CD8-positive, alpha-beta memory T cell (primary cell): ENCODE data around the gene COL9A2. TPM values are rescaled to one million over a fixed set of nuclear protein-coding genes. Genes with fewer than 3 reads are reported as not detected.
A peak's percentile ranks its signal among the peaks of the same experiment; 100 is the strongest.

Experiments used
- CTCF ChIA-PET: fragments of 350-600 bp; sonication (Branson Sonifier 250); formaldehyde crosslinking; loops from one replicate; lab custom pipeline; 2021; ENCODE audit warnings: antibody characterized with exemption; lab: Charles Lee
- POLR2A ChIA-PET: fragments of 350-600 bp; sonication (Branson Sonifier 250); formaldehyde crosslinking; loops from one replicate; lab custom pipeline; 2021; ENCODE audit warnings: antibody characterized with exemption; lab: Charles Lee
- DNase-seq, 5 donors: peaks; one replicate each; pipeline versions ENCODE4 v3.0.0 to v3.0.0-alpha.2; 2020 to 2022; ENCODE audit warnings: mixed read lengths in 1 of 5
- H3K27ac ChIP-seq: one replicate; pipeline ENCODE4 v1.7.0; 2013; ENCODE audit warnings: low read depth, mild to moderate bottlenecking, low read length, moderate library complexity
- H3K27me3 ChIP-seq: 2 replicates; pipeline ENCODE4 v1.7.0; 2013; ENCODE audit warnings: low read length, mild to moderate bottlenecking; ENCODE audit not compliant: insufficient read depth, poor library complexity, severe bottlenecking
- H3K36me3 ChIP-seq: 2 replicates; pipeline ENCODE4 v1.7.0; 2013; ENCODE audit warnings: mild to moderate bottlenecking, low read length, moderate library complexity; ENCODE audit not compliant: insufficient read depth
- H3K4me1 ChIP-seq: 2 replicates; pipeline ENCODE4 v1.7.0; 2013; ENCODE audit warnings: mild to moderate bottlenecking, low read length, moderate library complexity; ENCODE audit not compliant: insufficient read depth
- H3K4me3 ChIP-seq: 2 replicates; pipeline ENCODE4 v1.7.0; 2013; ENCODE audit warnings: mild to moderate bottlenecking, low read length
- H3K9me3 ChIP-seq: 2 replicates; pipeline ENCODE4 v1.7.0; 2013; ENCODE audit warnings: mild to moderate bottlenecking, low read length
- H3K27ac Mint-ChIP-seq, 8 donors: one replicate each; pipeline ENCODE4 v1.8.0; 2020 to 2021; ENCODE audit warnings: mixed read lengths in 8 of 8, mild to moderate bottlenecking in 6 of 8, inconsistent platforms in 3 of 8, moderate library complexity in 3 of 8
- H3K27me3 Mint-ChIP-seq, 2 donors: one replicate each; pipeline ENCODE4 v1.8.0; 2020 to 2021; ENCODE audit warnings: mixed read lengths in 2 of 2, mild to moderate bottlenecking in 1 of 2, moderate library complexity in 1 of 2
- H3K36me3 Mint-ChIP-seq, 3 donors: one replicate each; pipeline ENCODE4 v1.8.0; 2020 to 2021; ENCODE audit warnings: mixed read lengths in 3 of 3, inconsistent platforms in 1 of 3, mild to moderate bottlenecking in 1 of 3
- H3K4me1 Mint-ChIP-seq, 3 donors: one replicate each; pipeline ENCODE4 v1.8.0; 2020 to 2021; ENCODE audit warnings: mixed read lengths in 3 of 3, inconsistent platforms in 1 of 3, mild to moderate bottlenecking in 1 of 3
- H3K4me3 Mint-ChIP-seq, 7 donors: one replicate each; pipeline ENCODE4 v1.8.0; 2020 to 2021; ENCODE audit warnings: mixed read lengths in 7 of 7, mild to moderate bottlenecking in 6 of 7, moderate library complexity in 4 of 7, inconsistent platforms in 2 of 7
- H3K9me3 Mint-ChIP-seq, 5 donors: one replicate each; pipeline ENCODE4 v1.8.0; 2020 to 2022; ENCODE audit warnings: mixed read lengths in 5 of 5, mild to moderate bottlenecking in 3 of 5, moderate library complexity in 2 of 5, inconsistent platforms in 1 of 5
- polyA plus RNA-seq: library from polyadenylated mRNA; unstranded; fragments of 300-500 nt; fragmentation: Illumina TruSeq; gene quantifications from one replicate; pipeline ENCODE4 v1.2.3, GENCODE V29; 2021
- total RNA-seq, 2 experiments: library from RNA; stranded (reverse); gene quantifications; one replicate each; pipeline ENCODE4 v1.2.3, GENCODE V29; 2021

COL9A2 gene
- total and polyA plus RNA-seq, 3 experiments from 2014 or later = 0.68 to 5.5 (median 4.4) TPM

- H3K36me3 Mint-ChIP-seq = no peaks in the 10 kb centered on the region
- POLR2A ChIA-PET = no interaction called here
- H3K9me3 Mint-ChIP-seq = no peaks in the 10 kb centered on the region
- Histone ChIP-seq H3K36me3 (no peaks in the 10 kb centered on the region), H3K27ac (no peak overlapping the region), H3K4me1 (peaks cover 8% of the 10 kb centered on the region), H3K27me3 (no peaks in the 10 kb centered on the region), H3K4me3 (no peak overlapping the region), H3K9me3 (no peaks in the 10 kb centered on the region)
- H3K4me1 Mint-ChIP-seq = peaks cover 0 to 10% (median 0%) of the 10 kb centered on the region in 3 donors
- no peak for DNase-seq
- CTCF ChIA-PET = interaction anchor here (1.1 kb wide), 1 partner anchor 29 kb away, joined by 4 read pairs; no protein-coding TSS in a partner anchor
- H3K27ac Mint-ChIP-seq = no peak overlapping the region
- H3K27me3 Mint-ChIP-seq = no peaks in the 10 kb centered on the region
- H3K4me3 Mint-ChIP-seq = no peak overlapping the region
Measured at GRCh38 chr1:40309374-40310128, 7.5 kb downstream of the COL9A2 start.

GRCh38 chr1:40308036-40308727, 8.9 kb downstream of the COL9A2 start:
- H3K27ac ChIP-seq = no peak overlapping the region
- POLR2A ChIA-PET = no interaction called here
- Mint-ChIP-seq H3K27ac (peak overlapping the region in 1 of 8 donors; percentile 73), H3K4me1 (peaks cover 0 to 10% (median 0%) of the 10 kb centered on the region in 3 donors), H3K9me3 (no peaks in the 10 kb centered on the region), H3K27me3 (no peaks in the 10 kb centered on the region), H3K4me3 (no peak overlapping the region), H3K36me3 (no peaks in the 10 kb centered on the region)
- no peaks in the 10 kb centered on the region for H3K27me3 ChIP-seq
- H3K36me3 ChIP-seq = no peaks in the 10 kb centered on the region
- H3K4me3 ChIP-seq = no peak overlapping the region
- CTCF ChIA-PET = no interaction called here
- no peaks in the 10 kb centered on the region for H3K9me3 ChIP-seq
- H3K4me1 ChIP-seq = peaks cover 7% of the 10 kb centered on the region
- DNase-seq = no peak

- H3K27ac Mint-ChIP-seq = no peak overlapping the region
- no peak overlapping the region for H3K4me3 Mint-ChIP-seq
- Histone ChIP-seq H3K36me3 (no peaks in the 10 kb centered on the region), H3K27ac (no peak overlapping the region), H3K9me3 (no peaks in the 10 kb centered on the region), H3K4me3 (no peak overlapping the region), H3K4me1 (peaks cover 1% of the 10 kb centered on the region), H3K27me3 (no peaks in the 10 kb centered on the region)
- H3K4me1 Mint-ChIP-seq = no peaks in the 10 kb centered on the region
- H3K27me3 Mint-ChIP-seq = no peaks in the 10 kb centered on the region
- no peak for DNase-seq
- H3K36me3 Mint-ChIP-seq = no peaks in the 10 kb centered on the region
- POLR2A ChIA-PET = interaction anchor here (0.6 kb wide), 1 partner anchor 20 kb away, joined by 4 read pairs; no protein-coding TSS in a partner anchor
- no peaks in the 10 kb centered on the region for H3K9me3 Mint-ChIP-seq
- CTCF ChIA-PET = interaction anchor here (1.3 kb wide), 1 partner anchor 8 kb away, joined by 3 read pairs; no protein-coding TSS in a partner anchor
Measured at GRCh38 chr1:40307186-40307585, 9.9 kb downstream of the COL9A2 start.

- Histone ChIP-seq H3K4me1 (no peaks in the 10 kb centered on the region), H3K27me3 (no peaks in the 10 kb centered on the region), H3K4me3 (no peak overlapping the region), H3K36me3 (no peaks in the 10 kb centered on the region), H3K27ac (no peak overlapping the region), H3K9me3 (no peaks in the 10 kb centered on the region)
- no peak for DNase-seq
- Mint-ChIP-seq H3K36me3 (no peaks in the 10 kb centered on the region), H3K4me1 (no peaks in the 10 kb centered on the region), H3K27me3 (no peaks in the 10 kb centered on the region), H3K4me3 (no peak overlapping the region), H3K27ac (no peak overlapping the region), H3K9me3 (no peaks in the 10 kb centered on the region)
- CTCF ChIA-PET = interaction anchor here (1.3 kb wide), 1 partner anchor 9 kb away, joined by 3 read pairs; no protein-coding TSS in a partner anchor
- POLR2A ChIA-PET = no interaction called here
Measured at GRCh38 chr1:40306296-40306695, 10.8 kb downstream of the COL9A2 start.

GRCh38 chr1:40305871-40306270, 11.2 kb downstream of the COL9A2 start:
- Mint-ChIP-seq H3K9me3 (no peaks in the 10 kb centered on the region), H3K27me3 (no peaks in the 10 kb centered on the region), H3K4me1 (no peaks in the 10 kb centered on the region), H3K4me3 (no peak overlapping the region), H3K27ac (no peak overlapping the region), H3K36me3 (no peaks in the 10 kb centered on the region)
- no peaks in the 10 kb centered on the region for H3K9me3 ChIP-seq
- no peaks in the 10 kb centered on the region for H3K4me1 ChIP-seq
- POLR2A ChIA-PET = no interaction called here
- no peak for DNase-seq
- no peaks in the 10 kb centered on the region for H3K36me3 ChIP-seq
- H3K27ac ChIP-seq = no peak overlapping the region
- H3K4me3 ChIP-seq = no peak overlapping the region
- CTCF ChIA-PET = interaction anchor here (1.0 kb wide), 1 partner anchor 153 kb away, joined by 3 read pairs; no protein-coding TSS in a partner anchor
- H3K27me3 ChIP-seq = no peaks in the 10 kb centered on the region

- Mint-ChIP-seq H3K27me3 (no peaks in the 10 kb centered on the region), H3K27ac (no peak overlapping the region), H3K36me3 (no peaks in the 10 kb centered on the region), H3K9me3 (no peaks in the 10 kb centered on the region), H3K4me1 (no peaks in the 10 kb centered on the region), H3K4me3 (no peak overlapping the region)
- Histone ChIP-seq H3K27ac (no peak overlapping the region), H3K36me3 (no peaks in the 10 kb centered on the region), H3K4me3 (no peak overlapping the region), H3K9me3 (no peaks in the 10 kb centered on the region), H3K4me1 (no peaks in the 10 kb centered on the region), H3K27me3 (no peaks in the 10 kb centered on the region)
- no peak for DNase-seq
- POLR2A ChIA-PET = no interaction called here
- CTCF ChIA-PET = interaction anchor here (1.0 kb wide), 1 partner anchor 152 kb away, joined by 3 read pairs; no protein-coding TSS in a partner anchor
Measured at GRCh38 chr1:40305451-40305850, 11.6 kb downstream of the COL9A2 start.

- no peak overlapping the region for H3K4me3 ChIP-seq
- no peaks in the 10 kb centered on the region for H3K36me3 Mint-ChIP-seq
- no peak overlapping the region for H3K4me3 Mint-ChIP-seq
- no peak for DNase-seq
- no peaks in the 10 kb centered on the region for H3K27me3 Mint-ChIP-seq
- CTCF ChIA-PET = interaction anchor here (1.2 kb wide), 1 partner anchor 11 kb away, joined by 3 read pairs; no protein-coding TSS in a partner anchor
- no peaks in the 10 kb centered on the region for H3K9me3 Mint-ChIP-seq
- POLR2A ChIA-PET = no interaction called here
- no peak overlapping the region for H3K27ac ChIP-seq
- H3K27me3 ChIP-seq = no peaks in the 10 kb centered on the region
- H3K9me3 ChIP-seq = no peaks in the 10 kb centered on the region
- H3K27ac Mint-ChIP-seq = no peak overlapping the region
- no peaks in the 10 kb centered on the region for H3K36me3 ChIP-seq
- no peaks in the 10 kb centered on the region for H3K4me1 Mint-ChIP-seq
- H3K4me1 ChIP-seq = no peaks in the 10 kb centered on the region
Measured at GRCh38 chr1:40303790-40304189, 13.3 kb downstream of the COL9A2 start.
